Heart left ventricle (tissue), 16 donors: ENCODE results near the gene ELF3. TPM values are rescaled to one million over a fixed set of nuclear protein-coding genes. Genes with fewer than 3 reads are reported as not detected.

Experiments
- ATAC-seq, 4 donors: fragments of 200-7000 bp; cut with Tn5 transposase; one replicate each; pipeline ENCODE4 v1.9.1; 2020 to 2022; ENCODE audit warnings: moderate library complexity in 4 of 4, mild to moderate bottlenecking in 3 of 4, moderate number of reproducible peaks in 1 of 4
- DNase-seq, 5 donors: peaks; one replicate each; pipeline ENCODE4 v3.0.0-alpha.2; 2020
- H3K27ac ChIP-seq, 12 donors: fragments of 200-600 bp; sonication (generic) in 4 of 12; one replicate each; pipeline versions ENCODE4 v1.5.0 to v1.8.0; 2016 to 2022; ENCODE audit warnings: mild to moderate bottlenecking in 2 of 12
- H3K27me3 ChIP-seq, 9 donors: fragments of 200-600 bp; sonication (generic) in 2 of 9; one replicate each; pipeline versions ENCODE4 v1.5.1 to v1.8.0; 2016 to 2022; ENCODE audit warnings: mild to moderate bottlenecking in 3 of 9
- H3K36me3 ChIP-seq, 9 donors: fragments of 200-600 bp; sonication (generic) in 2 of 9; one replicate each; pipeline versions ENCODE4 v1.5.0 to v1.8.0; 2018 to 2022; ENCODE audit warnings: mild to moderate bottlenecking in 2 of 9
- H3K4me1 ChIP-seq, 12 donors: fragments of 200-600 bp; sonication (generic) in 4 of 12; one replicate each; pipeline versions ENCODE4 v1.5.0 to v1.8.0; 2016 to 2022; ENCODE audit warnings: mild to moderate bottlenecking in 3 of 12
- H3K4me3 ChIP-seq, 12 donors: fragments of 200-600 bp; sonication (generic) in 4 of 12; one replicate each; pipeline versions ENCODE4 v1.5.0 to v1.8.0; 2017 to 2022; ENCODE audit warnings: mild to moderate bottlenecking in 9 of 12, moderate library complexity in 4 of 12
- H3K9me3 ChIP-seq, 12 donors: fragments of 200-600 bp; sonication (generic) in 4 of 12; one replicate each; pipeline versions ENCODE4 v1.5.0 to v1.8.0; 2016 to 2022; ENCODE audit warnings: mild to moderate bottlenecking in 1 of 12
- POLR2A ChIP-seq, 2 donors: fragments of 450-650 bp; IDR thresholded peaks; one replicate each; pipeline ENCODE4 v1.6.1; 2017; ENCODE audit warnings: antibody characterized with exemption in 2 of 2, mild to moderate bottlenecking in 2 of 2, moderate library complexity in 2 of 2
- WGBS, 4 donors: extraction: QIAGEN DNeasy Blood & Tissue Kit in 2 of 4; methylation state at CpG; one replicate each; pipeline versions ENCODE4 v1.1.5 to v1.1.7; 2013 to 2018; 5-methylcytosine and 5-hydroxymethylcytosine counted together
- intact Hi-C, 10 donors: fragments of 100-400 bp; cut with DNase I; formaldehyde crosslinking; loops; one replicate each; pipeline versions ENCODE4 v1.11.1 to v1.14.2; 2022
- polyA plus RNA-seq, 2 donors: library from polyadenylated mRNA; stranded (reverse); fragments of 200-250 nt; gene quantifications; one replicate each; pipeline ENCODE4 v1.2.3, GENCODE V29; 2013
- total RNA-seq, 9 donors: library from RNA; depleted of rRNA in 2 of 9; stranded (reverse); fragments of >200 nt in 2 of 9; fragmentation: NEBNext Ultra II Directional in 3 of 9; extraction: Animal tissue kit (Norgen Biotek cat#: 25700) in 3 of 9; gene quantifications; one replicate each; pipeline versions ENCODE4 v1.1.0 to v1.2.4, GENCODE V29; 2016 to 2023
- TF ChIP-seq, protein P1 (sequence below), 12 donors: fragments of 200-600 bp; sonication (generic) in 4 of 12; IDR thresholded peaks; one replicate each; pipeline versions ENCODE4 v1.5.0 to v1.8.0; 2018 to 2022; ENCODE audit warnings: antibody characterized with exemption in 12 of 12, mild to moderate bottlenecking in 5 of 12
- donor health status: ischemic (EF 13 %, LVEDD 7.1; RV severe dilation, severe dysfunction).
- donor health status: healthy with polysubstance abuse.
- donor health status: DM: no; HTN: yes; CAD: no.
- donor health status: DM: no; HTN: no; CAD: no.
- donor health status: ischemic (EF 25% LVEDD 6.9; RV normal size, moderate dysfunction).
- donor health status: ischemic (EF 25% LVEDD 5.7; RV mildly dilated, moderate dysfunction).
- donor health status: healthy.
- donor health status: DM: yes; HTN: yes; CAD: no.
- donor health status: ischemic (EF 35%, LVEDD 5.7; RV mildly dilated, moderate dysfunction).
- donor health status: nonischemic (EF 11% LVEDD 7.7; RV severe dilation, severe dysfunction).
- donor health status: DM: yes; HTN: yes; CAD: no.
- donor health status: PGD.
- donor health status: ischemic (EF 29% LVEDD 5.4; RV normal size, mild dysfunction).
- donor health status: nonischemic (EF 23%, LVEDD 6.1; RV moderate dilation, normal function).

The ELF3 gene
- total and polyA plus RNA-seq, 11 donors, result 0.15 to 42.5 (median 0.69) TPM; not detected in 2

- no peak overlapping the region for H3K4me3 ChIP-seq
- no peaks in the 10 kb centered on the region for H3K9me3 ChIP-seq
- no peak for DNase-seq
- intact Hi-C loops, result loop anchor here in 1 of 10 donors (5.0 kb wide), 1 partner anchor 34 kb away; the partner anchor contains the start of gene ELF3
- H3K4me1 ChIP-seq, result peaks cover 0 to 2% (median 0%) of the 10 kb centered on the region in 12 donors
- peak in 1 of 4 donors; percentile 9 for ATAC-seq
- H3K27ac ChIP-seq, result no peak overlapping the region
- H3K36me3 ChIP-seq, result no peaks in the 10 kb centered on the region
- no peak for TF ChIP-seq POLR2A (IDR thresholded peaks at IDR 0.05)
- TF ChIP-seq, protein P1, sequence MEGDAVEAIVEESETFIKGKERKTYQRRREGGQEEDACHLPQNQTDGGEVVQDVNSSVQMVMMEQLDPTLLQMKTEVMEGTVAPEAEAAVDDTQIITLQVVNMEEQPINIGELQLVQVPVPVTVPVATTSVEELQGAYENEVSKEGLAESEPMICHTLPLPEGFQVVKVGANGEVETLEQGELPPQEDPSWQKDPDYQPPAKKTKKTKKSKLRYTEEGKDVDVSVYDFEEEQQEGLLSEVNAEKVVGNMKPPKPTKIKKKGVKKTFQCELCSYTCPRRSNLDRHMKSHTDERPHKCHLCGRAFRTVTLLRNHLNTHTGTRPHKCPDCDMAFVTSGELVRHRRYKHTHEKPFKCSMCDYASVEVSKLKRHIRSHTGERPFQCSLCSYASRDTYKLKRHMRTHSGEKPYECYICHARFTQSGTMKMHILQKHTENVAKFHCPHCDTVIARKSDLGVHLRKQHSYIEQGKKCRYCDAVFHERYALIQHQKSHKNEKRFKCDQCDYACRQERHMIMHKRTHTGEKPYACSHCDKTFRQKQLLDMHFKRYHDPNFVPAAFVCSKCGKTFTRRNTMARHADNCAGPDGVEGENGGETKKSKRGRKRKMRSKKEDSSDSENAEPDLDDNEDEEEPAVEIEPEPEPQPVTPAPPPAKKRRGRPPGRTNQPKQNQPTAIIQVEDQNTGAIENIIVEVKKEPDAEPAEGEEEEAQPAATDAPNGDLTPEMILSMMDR (IDR thresholded peaks at IDR 0.05), result no peak
- WGBS, 4 donors, result 85 to 93% (median 90%) methylated on average over 2 to 3 of the region's 3 CpGs
- H3K27me3 ChIP-seq, result no peaks in the 10 kb centered on the region
These were observed 35.8 kb downstream of the ELF3 start for GRCh38 chr1:202046227-202046626.

DNA sequence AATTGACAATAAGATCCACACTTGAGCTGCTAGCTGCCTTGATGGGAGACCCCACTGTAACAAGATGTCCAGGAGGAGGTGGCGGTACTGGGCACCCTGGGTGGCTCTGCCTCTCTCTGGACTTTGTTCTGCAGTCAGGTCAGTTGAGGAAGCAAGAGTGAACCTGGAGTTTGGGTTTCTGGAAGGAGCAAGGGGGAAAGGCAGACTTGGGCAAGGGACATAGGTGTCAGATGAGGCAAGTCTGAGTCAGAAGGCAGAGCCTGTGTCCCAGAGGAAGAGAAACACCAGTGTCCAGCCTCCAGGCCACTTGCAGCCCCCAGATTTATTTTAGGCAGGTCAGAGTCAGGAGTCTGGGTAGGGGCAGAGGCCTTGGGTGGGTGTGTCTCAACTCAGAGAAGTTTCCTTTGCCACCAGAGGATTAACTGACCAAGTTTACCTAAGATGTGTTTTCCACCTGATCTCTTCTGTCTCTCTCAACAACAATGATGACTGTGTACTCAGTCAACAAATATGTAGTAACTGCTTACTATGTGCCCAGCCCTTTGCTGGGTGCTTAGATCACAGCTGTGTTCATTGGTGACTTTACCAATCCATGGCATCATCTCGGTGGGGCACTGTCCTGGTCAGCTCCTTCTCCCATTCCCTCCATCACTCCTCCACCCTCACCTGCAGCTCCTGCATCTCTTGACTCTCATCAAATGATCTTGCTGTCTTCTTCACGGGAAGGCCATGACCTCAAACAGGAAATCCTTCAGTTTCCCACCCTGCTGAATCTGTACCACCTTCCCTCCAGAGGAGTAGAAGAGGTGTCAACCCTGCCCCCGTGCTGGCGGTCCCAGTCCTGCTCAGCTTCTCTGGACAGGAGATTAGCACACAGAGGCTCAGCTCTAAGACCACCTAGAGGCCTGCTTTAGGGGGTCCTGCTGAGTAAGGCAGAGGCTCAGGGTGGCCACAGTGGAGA, 36.6 kb downstream of the ELF3 start:
- Histone ChIP-seq H3K4me1 (peaks cover 0 to 2% (median 0%) of the 10 kb centered on the region in 12 donors), H3K36me3 (no peaks in the 10 kb centered on the region), H3K27me3 (no peaks in the 10 kb centered on the region), H3K27ac (no peak overlapping the region), H3K4me3 (no peak overlapping the region), H3K9me3 (no peaks in the 10 kb centered on the region)
- TF ChIP-seq, protein P1 (IDR thresholded peaks at IDR 0.05), result no peak
- no peak for TF ChIP-seq POLR2A (IDR thresholded peaks at IDR 0.05)
- no peak for DNase-seq
- intact Hi-C loops, result loop anchor here in 1 of 10 donors (5.0 kb wide), 1 partner anchor 35 kb away; the partner anchor contains the start of gene ELF3
- ATAC-seq, result no peak
- WGBS, 4 donors, result 72 to 82% (median 73%) methylated on average over 5 of the region's 5 CpGs

GRCh38 chr1:202047977-202048376, 37.6 kb downstream of the ELF3 start:
- Histone ChIP-seq H3K27me3 (no peaks in the 10 kb centered on the region), H3K9me3 (no peaks in the 10 kb centered on the region), H3K27ac (no peak overlapping the region), H3K4me3 (no peak overlapping the region), H3K36me3 (no peaks in the 10 kb centered on the region), H3K4me1 (peaks cover 0 to 2% (median 0%) of the 10 kb centered on the region in 12 donors)
- TF ChIP-seq, protein P1 (IDR thresholded peaks at IDR 0.05), result no peak
- no peak for TF ChIP-seq POLR2A (IDR thresholded peaks at IDR 0.05)
- no peak for ATAC-seq
- DNase-seq, result no peak
- WGBS, 4 donors, result 70 to 83% (median 81%) methylated on average over 4 of the region's 4 CpGs
- intact Hi-C loops, result loop anchor here in 1 of 10 donors (5.0 kb wide), 1 partner anchor 36 kb away; the partner anchor contains the start of gene ELF3

- H3K27me3 ChIP-seq, result no peaks in the 10 kb centered on the region
- H3K4me1 ChIP-seq, result peaks cover 0 to 2% (median 0%) of the 10 kb centered on the region in 12 donors
- H3K27ac ChIP-seq, result peak overlapping the region in 3 of 12 donors; percentile 8 to 72 (median 28)
- 44 to 55% (median 48%) methylated on average over 5 of the region's 5 CpGs for WGBS, 4 donors
- no peaks in the 10 kb centered on the region for H3K9me3 ChIP-seq
- DNase-seq, result peak in 1 of 5 donors; percentile 76
- peak; percentile 32 to 93 (median 80) for ATAC-seq
- no peak overlapping the region for H3K4me3 ChIP-seq
- intact Hi-C loops, result loop anchor here in 1 of 10 donors (5.0 kb wide), 1 partner anchor 37 kb away; the partner anchor contains the start of gene ELF3
- H3K36me3 ChIP-seq, result no peaks in the 10 kb centered on the region
- TF ChIP-seq POLR2A (IDR thresholded peaks at IDR 0.05), result no peak
- TF ChIP-seq, protein P1 (IDR thresholded peaks at IDR 0.05), result no peak
These were observed 38.7 kb downstream of the ELF3 start for GRCh38 chr1:202049129-202049528.
